GM12878 (cell line): Measurements from ENCODE around the gene FGF1. TPM values are rescaled to one million over a fixed set of nuclear protein-coding genes. Genes with fewer than 3 reads are reported as not detected.

Experiments
- ATAC-seq: fragments of 200-7000 bp; cut with Tn5 transposase; 3 replicates; pipeline ENCODE4 v1.9.1; 2020; ENCODE audit warnings: mild to moderate bottlenecking, moderate library complexity
- BruUV-seq: library from RNA; stranded (reverse); fragments of 400-500 nt; replicated peaks from 2 replicates; lab custom pipeline; 2021; lab: Mats Ljungman, UMichigan
- CTCF ChIA-PET: fragments of 300-600 bp; sonication (Branson Sonifier 250); formaldehyde crosslinking; extraction: SDS; loops from one replicate; lab custom pipeline; 2021; ENCODE audit warnings: inconsistent platforms; lab: Yijun Ruan, JAX
- POLR2A ChIA-PET: fragments of 350-600 bp; formaldehyde crosslinking; extraction: SDS; loops from one replicate; lab custom pipeline; 2021; ENCODE audit warnings: inconsistent platforms; lab: Charles Lee
- RAD21 ChIA-PET: fragments of 300-600 bp; sonication (Branson Sonifier 250); formaldehyde crosslinking; loops from one replicate; lab custom pipeline; 2023; ENCODE audit warnings: antibody characterized with exemption; ENCODE audit not compliant: unreplicated experiment; lab: Charles Lee
- SMC1A ChIA-PET: fragments of 300-600 bp; sonication (Branson Sonifier 250); formaldehyde crosslinking; loops from one replicate; lab custom pipeline; 2023; ENCODE audit not compliant: unreplicated experiment, uncharacterized antibody; lab: Charles Lee
- DNase-seq: peaks from one replicate; pipeline ENCODE4 v3.0.0-alpha.2; 2011; ENCODE audit warnings: low read depth, low spot score
- FAIRE-seq: peaks from 3 replicates; lab custom pipeline; 2011; peaks lifted over from hg19 to GRCh38; lab: Jason Lieb, UNC
- H2AFZ ChIP-seq: 2 replicates; pipeline ENCODE4 v1.6.0; 2011; ENCODE audit warnings: low read depth, low read length, control low read depth; ENCODE audit not compliant: control insufficient read depth
- H3K27ac ChIP-seq: 2 replicates; pipeline ENCODE4 v1.5.1; 2011; ENCODE audit warnings: control low read depth; ENCODE audit not compliant: control insufficient read depth, insufficient read depth
- H3K27me3 ChIP-seq, 2 experiments: replicated peaks in 1 of 2; 2 replicates each; pipeline versions ENCODE4 v1.6.0 to v1.6.1; 2011; ENCODE audit warnings: low read length in 1 of 2; ENCODE audit not compliant: control insufficient read depth in 2 of 2, insufficient read depth in 2 of 2
- H3K36me3 ChIP-seq, 2 experiments: 2 replicates each; pipeline ENCODE4 v1.5.1; 2011; ENCODE audit warnings: low read length in 1 of 2; ENCODE audit not compliant: control insufficient read depth in 2 of 2, insufficient read depth in 2 of 2
- H3K4me1 ChIP-seq: 2 replicates; pipeline ENCODE4 v1.6.1; 2011; ENCODE audit warnings: mild to moderate bottlenecking, low read length, moderate library complexity, mixed read lengths; ENCODE audit not compliant: control insufficient read depth, insufficient read depth
- H3K4me2 ChIP-seq: 2 replicates; pipeline ENCODE4 v1.6.0; 2011; ENCODE audit warnings: control low read depth; ENCODE audit not compliant: control insufficient read depth, insufficient read depth
- H3K4me3 ChIP-seq: fragments of 200-600 bp; sonication (generic); 2 replicates; pipeline ENCODE4 v1.5.1; 2016
- H3K79me2 ChIP-seq: 2 replicates; pipeline ENCODE4 v1.6.0; 2011; ENCODE audit warnings: low read length; ENCODE audit not compliant: control insufficient read depth, insufficient read depth
- H3K9ac ChIP-seq: 2 replicates; pipeline ENCODE4 v1.8.0; 2011; ENCODE audit warnings: low read length, control low read depth, mixed read lengths; ENCODE audit not compliant: control insufficient read depth, insufficient read depth
- H3K9me3 ChIP-seq: replicated peaks from 3 replicates; pipeline ENCODE4 v1.5.1; 2011; ENCODE audit warnings: mild to moderate bottlenecking, low read length; ENCODE audit not compliant: control insufficient read depth, insufficient read depth
- H4K20me1 ChIP-seq: 2 replicates; pipeline ENCODE4 v1.6.0; 2011; ENCODE audit not compliant: control insufficient read depth, insufficient read depth
- BCLAF1 ChIP-seq: fragments of 450-650 bp; IDR thresholded peaks from 2 replicates; pipeline ENCODE4 v1.6.1; 2017; ENCODE audit warnings: antibody characterized with exemption, mild to moderate bottlenecking, moderate library complexity
- CTCF ChIP-seq, 3 experiments: IDR thresholded peaks in 2 of 3; conservative IDR thresholded peaks in 1 of 3; 2 replicates each; pipeline ENCODE4 v1.5.1; 2011; ENCODE audit warnings: low read depth in 3 of 3, low read length in 3 of 3, mild to moderate bottlenecking in 3 of 3, control low read depth in 2 of 3, moderate library complexity in 2 of 3, inconsistent platforms in 1 of 3, mixed read lengths in 1 of 3; ENCODE audit not compliant: control insufficient read depth in 2 of 3, insufficient read depth in 1 of 3; ENCODE audit errors: extremely low read depth in 1 of 3
- ESRRA ChIP-seq: IDR thresholded peaks from 2 replicates; pipeline ENCODE4 v1.6.1; 2012; ENCODE audit warnings: mild to moderate bottlenecking, low read length, improper control_type of control experiment
- HSF1 ChIP-seq: fragments of 150-350 bp; IDR thresholded peaks from 2 replicates; pipeline ENCODE4 v1.6.1; 2014; ENCODE audit warnings: mild to moderate bottlenecking, low read depth, low read length
- RAD21 ChIP-seq: IDR thresholded peaks from 2 replicates; pipeline ENCODE4 v1.6.1; 2011; ENCODE audit warnings: mild to moderate bottlenecking, low read depth, low read length, moderate library complexity; ENCODE audit not compliant: insufficient read depth
- SMC3 ChIP-seq: IDR thresholded peaks from 2 replicates; pipeline ENCODE4 v1.6.1; 2011; ENCODE audit warnings: low read length, improper control_type of control experiment, borderline replicate concordance
- WGBS: methylation state at CpG from one replicate; pipeline ENCODE4 v1.1.6; 2016; ENCODE audit warnings: low lambda C conversion rate; ENCODE audit not compliant: insufficient replicate concordance, insufficient coverage; ENCODE audit errors: missing lambda C conversion rate; 5-methylcytosine and 5-hydroxymethylcytosine counted together
- in situ Hi-C: fragments of 300-500 bp; cut with MboI; formaldehyde crosslinking; loops from 9 replicates; pipeline ENCODE4 v1.14.3; 2018; ENCODE audit warnings: mixed read lengths
- intact Hi-C: fragments of 100-400 bp; cut with micrococcal nuclease; formaldehyde crosslinking; loops from one replicate; pipeline ENCODE4 v1.14.2; 2022; ENCODE audit not compliant: unreplicated experiment
- polyA plus RNA-seq, 11 experiments: library from polyadenylated mRNA; depleted of rRNA in 4 of 11; unstranded in 6 of 11; stranded (reverse) in 5 of 11; fragments of >200 nt; fragmentation: Nextera tagmentation in 4 of 11; fragmentation: Illumina TruSeq in 1 of 11; extraction: Ambion mirVana in 4 of 11; extraction: Trizol in 1 of 11; gene quantifications; 1 replicate in 1 of 11; 2 replicates in 10 of 11; pipeline versions ENCODE4 v1.2.1 to v1.2.3, GENCODE V29; 2011 to 2016; ENCODE audit warnings: inconsistent platforms in 2 of 11, missing spikeins in 2 of 11, low read depth in 1 of 11
- total RNA-seq, 4 experiments: library from RNA; depleted of rRNA in 3 of 4; stranded (reverse); fragments of >200 nt in 3 of 4; fragmentation: Illumina TruSeq in 1 of 4; extraction: Trizol in 1 of 4; gene quantifications; 2 replicates each; pipeline versions ENCODE4 v1.2.1 to v1.2.3, GENCODE V29; 2013 to 2021

Gene FGF1
- total and polyA plus RNA-seq, 10 of the 15 experiments (the other 5 are each of a cell fraction or from before 2014, with no cell fraction given), result not detected

GRCh38 chr5:142611154-142611553 lies 74.7 kb downstream of the FGF1 start:
- Histone ChIP-seq H3K79me2 (no peaks in the 10 kb centered on the region), H4K20me1 (peaks cover 3% of the 10 kb centered on the region; the same call in 1 of the 2 replicates), H3K36me3 (no peaks in the 10 kb centered on the region), H3K27me3 (no peaks in the 10 kb centered on the region; a peak in 4 of 4 replicates), H3K4me1 (no peaks in the 10 kb centered on the region), H3K9me3 (no peaks in the 10 kb centered on the region), H2AFZ (no peak overlapping the region), H3K4me2 (no peak overlapping the region), H3K4me3 (no peak overlapping the region), H3K27ac (no peak overlapping the region), H3K9ac (no peak overlapping the region)
- ChIA-PET RAD21 (interaction anchor here (0.6 to 1.1 kb wide), 2 partner anchors 254 to 277 kb away, joined by 3 read pairs; no protein-coding TSS in a partner anchor), CTCF (interaction anchor here (1.0 to 1.2 kb wide), 3 partner anchors 31 to 277 kb away, joined by 3 to 4 read pairs (median 3); no protein-coding TSS in a partner anchor), POLR2A (no interaction called here), SMC1A (interaction anchor here (0.7 kb wide), 1 partner anchor 91 kb away, joined by 3 read pairs; no protein-coding TSS in a partner anchor)
- FAIRE-seq (peak; percentile 78), ATAC-seq (peak; percentile 97), DNase-seq (no peak)
- in situ Hi-C loops, result no loop called here
- TF ChIP-seq RAD21 (peak; percentile 78), HSF1 (no peak), CTCF (IDR thresholded peaks at IDR 0.05 in 2 of 3, conservative IDR thresholded peaks at IDR 0.05 in 1 of 3; ENCODE audit: control insufficient read depth in 2 of 3, extremely low read depth in 1 of 3, insufficient read depth in 1 of 3, low read depth in 3 of 3, low read length in 3 of 3) (peak; percentile 68 to 94 (median 71)), BCLAF1 (no peak), SMC3 (peak; percentile 66), ESRRA (no peak)
- intact Hi-C loops, result loop anchor here (1.0 to 5.0 kb wide), 5 partner anchors 46 to 458 kb away; no protein-coding TSS in a partner anchor
- 16% methylated on average over 8 of the region's 8 CpGs for WGBS
- no TSS peak for BruUV-seq
